SK-N-SH (cell line): ENCODE data around the gene SBF2. TPM values are rescaled to one million over a fixed set of nuclear protein-coding genes. Genes with fewer than 3 reads are reported as not detected.

ENCODE experiments used
- CTCF ChIA-PET: fragments of 300-600, 350-600 bp; formaldehyde crosslinking; extraction: SDS; loops from one replicate; lab custom pipeline; 2021; lab: Yijun Ruan, JAX
- POLR2A ChIA-PET: fragments of 350-600 bp; sonication (Branson Sonifier 250); formaldehyde crosslinking; extraction: SDS; loops from one replicate; lab custom pipeline; 2020; ENCODE audit warnings: antibody characterized with exemption, inconsistent platforms; lab: Yijun Ruan, JAX
- DNase-seq: peaks from one replicate; pipeline ENCODE4 v3.0.0; 2012
- H2AFZ ChIP-seq: fragments of 200-600 bp; sonication (generic); 2 replicates; pipeline ENCODE4 v1.8.1; 2016; ENCODE audit warnings: antibody characterized with exemption, mild to moderate bottlenecking, low read depth
- H3F3A ChIP-seq: fragments of 200-600 bp; sonication (generic); replicated peaks from 2 replicates; pipeline ENCODE3; 2016; ENCODE audit warnings: antibody characterized with exemption, mild to moderate bottlenecking; ENCODE audit not compliant: insufficient read depth
- H3K27ac ChIP-seq, 2 experiments: fragments of 200-500 bp in 1 of 2; fragments of 200-600 bp in 1 of 2; sonication (Bioruptor generic) in 1 of 2; sonication (generic), shearing (Covaris generic) in 1 of 2; 2 replicates each; pipeline versions ENCODE4 v1.5.1 to v1.6.1; 2014 to 2016; ENCODE audit warnings: low read depth in 2 of 2, inconsistent platforms in 1 of 2, low read length in 1 of 2, mild to moderate bottlenecking in 1 of 2, mixed read lengths in 1 of 2
- H3K27me3 ChIP-seq: fragments of 200-600 bp; sonication (generic), shearing (Covaris generic); 2 replicates; pipeline ENCODE4 v1.6.1; 2016; ENCODE audit warnings: mixed run types; ENCODE audit not compliant: insufficient read depth
- H3K36me3 ChIP-seq, 2 experiments: fragments of 200-500 bp in 1 of 2; fragments of 200-600 bp in 1 of 2; sonication (Bioruptor generic) in 1 of 2; sonication (generic) in 1 of 2; replicated peaks in 1 of 2; 2 replicates each; pipeline versions ENCODE3 to v1.5.1; 2014 to 2016; ENCODE audit warnings: low read length in 1 of 2, mild to moderate bottlenecking in 1 of 2; ENCODE audit not compliant: insufficient read depth in 2 of 2, control insufficient read depth in 1 of 2
- H3K4me1 ChIP-seq, 2 experiments: fragments of 200-500 bp in 1 of 2; fragments of 200-600 bp in 1 of 2; sonication (Bioruptor generic) in 1 of 2; sonication (generic), shearing (Covaris generic) in 1 of 2; 2 replicates each; pipeline versions ENCODE4 v1.5.1 to v1.6.1; 2014 to 2016; ENCODE audit warnings: low read depth in 1 of 2, low read length in 1 of 2, mixed run types in 1 of 2; ENCODE audit not compliant: insufficient read depth in 2 of 2, control insufficient read depth in 1 of 2
- H3K4me2 ChIP-seq: fragments of 200-600 bp; sonication (generic), shearing (Covaris generic); 2 replicates; pipeline ENCODE4 v1.6.1; 2017; ENCODE audit warnings: mixed run types
- H3K4me3 ChIP-seq, 2 experiments: fragments of 200-500 bp in 1 of 2; fragments of 200-600 bp in 1 of 2; sonication (Bioruptor generic) in 1 of 2; sonication (generic), shearing (Covaris generic) in 1 of 2; 2 replicates each; pipeline versions ENCODE4 v1.5.1 to v1.8.1; 2014 to 2016; ENCODE audit warnings: low read depth in 2 of 2, inconsistent platforms in 1 of 2, low read length in 1 of 2, mild to moderate bottlenecking in 1 of 2, mixed read lengths in 1 of 2, moderate library complexity in 1 of 2
- H3K79me2 ChIP-seq: fragments of 200-600 bp; sonication (generic); 2 replicates; pipeline ENCODE4 v1.8.1; 2017; ENCODE audit warnings: mild to moderate bottlenecking; ENCODE audit not compliant: insufficient read depth
- H3K9ac ChIP-seq: fragments of 200-600 bp; sonication (generic); 2 replicates; pipeline ENCODE4 v1.6.1; 2017; ENCODE audit warnings: mixed run types
- H3K9me2 ChIP-seq: fragments of 200-600 bp; sonication (generic); 2 replicates; pipeline ENCODE4 v1.6.1; 2017; ENCODE audit warnings: mixed run types
- H3K9me3 ChIP-seq: fragments of 200-600 bp; sonication (generic); 2 replicates; pipeline ENCODE4 v1.6.1; 2017; ENCODE audit warnings: mixed run types, mild to moderate bottlenecking, moderate library complexity
- H4K20me1 ChIP-seq: fragments of 200-600 bp; sonication (generic); 2 replicates; pipeline ENCODE4 v1.6.1; 2017; ENCODE audit warnings: mild to moderate bottlenecking, mixed run types; ENCODE audit not compliant: insufficient read depth
- CTCF ChIP-seq: fragments of 200-600 bp; sonication (generic); IDR thresholded peaks from 2 replicates; pipeline ENCODE4 v1.6.1; 2017; ENCODE audit warnings: antibody characterized with exemption, mild to moderate bottlenecking, moderate library complexity
- EP300 ChIP-seq, 2 experiments: IDR thresholded peaks; 2 replicates each; pipeline versions ENCODE4 v1.4.0 to v1.6.1; 2012; ENCODE audit warnings: borderline replicate concordance in 1 of 2, low read depth in 1 of 2, low read length in 1 of 2
- FOXM1 ChIP-seq: IDR thresholded peaks from 2 replicates; pipeline ENCODE4 v1.4.0; 2012; ENCODE audit warnings: low read depth, mild to moderate bottlenecking
- GATA2 ChIP-seq: sonication (generic); formaldehyde crosslinking; IDR thresholded peaks from 2 replicates; pipeline ENCODE4 v1.5.0; 2020; ENCODE audit warnings: mild to moderate bottlenecking, missing genetic modification reagents
- JUND ChIP-seq: IDR thresholded peaks from 2 replicates; pipeline ENCODE4 v1.4.0; 2012
- MAX ChIP-seq: IDR thresholded peaks from 2 replicates; pipeline ENCODE4 v1.4.0; 2012; ENCODE audit warnings: low read depth
- MXI1 ChIP-seq: IDR thresholded peaks from 2 replicates; pipeline ENCODE4 v1.6.1; 2012; ENCODE audit warnings: mild to moderate bottlenecking, low read depth, low read length, improper control_type of control experiment
- PBX3 ChIP-seq: IDR thresholded peaks from 2 replicates; pipeline ENCODE4; 2012
- POLR2AphosphoS5 ChIP-seq: IDR thresholded peaks from 2 replicates; pipeline ENCODE4 v1.6.1; 2012; ENCODE audit warnings: low read depth, low read length
- RXRA ChIP-seq: IDR thresholded peaks from 2 replicates; pipeline ENCODE4 v1.4.0; 2012; ENCODE audit warnings: low read depth, mild to moderate bottlenecking, borderline replicate concordance
- SIN3A ChIP-seq: IDR thresholded peaks from 2 replicates; pipeline ENCODE4 v1.6.1; 2012; ENCODE audit warnings: low read depth, mild to moderate bottlenecking, low read length, moderate library complexity, borderline replicate concordance
- TAF1 ChIP-seq: IDR thresholded peaks from 2 replicates; pipeline ENCODE4 v1.6.1; 2012; ENCODE audit warnings: low read depth, mild to moderate bottlenecking, low read length, moderate library complexity, borderline replicate concordance
- TCF12 ChIP-seq: IDR thresholded peaks from 2 replicates; pipeline ENCODE4 v1.4.0; 2012
- TEAD4 ChIP-seq: IDR thresholded peaks from 2 replicates; pipeline ENCODE4 v1.4.0; 2012; ENCODE audit warnings: mild to moderate bottlenecking, borderline replicate concordance; ENCODE audit not compliant: insufficient read depth
- USF2 ChIP-seq: fragments of 150-350 bp; IDR thresholded peaks from 2 replicates; pipeline ENCODE4 v1.6.1; 2017; ENCODE audit warnings: antibody characterized with exemption, low read length, low read depth, borderline replicate concordance
- YY1 ChIP-seq: IDR thresholded peaks from 2 replicates; pipeline ENCODE4 v1.4.0; 2012; ENCODE audit warnings: low read depth, mild to moderate bottlenecking
- ZBTB33 ChIP-seq: IDR thresholded peaks from 2 replicates; pipeline ENCODE4 v1.4.0; 2012; ENCODE audit warnings: low read depth, borderline replicate concordance
- WGBS: methylation state at CpG from one replicate; pipeline ENCODE4 v1.1.6; 2017; ENCODE audit warnings: low lambda C conversion rate; 5-methylcytosine and 5-hydroxymethylcytosine counted together
- polyA plus RNA-seq, 3 experiments: library from polyadenylated mRNA; depleted of rRNA; stranded (reverse); fragments of >200 nt; gene quantifications; 2 replicates each; pipeline ENCODE4 v1.2.3, GENCODE V29; 2012

SBF2 gene
- polyA plus RNA-seq, 1 of the 3 experiments (the other 2 are of a cell fraction), result 23.0 TPM

- WGBS, result 94% methylated on average over 3 of the region's 3 CpGs
- no peaks in the 10 kb centered on the region for H3K9me3 ChIP-seq
- H3F3A ChIP-seq, result no peaks in the 10 kb centered on the region
- no peak overlapping the region for H3K4me3 ChIP-seq
- peaks cover 53% of the 10 kb centered on the region for H3K79me2 ChIP-seq
- H2AFZ ChIP-seq, result no peak overlapping the region
- no peak overlapping the region for H3K9ac ChIP-seq
- H3K4me2 ChIP-seq, result no peak overlapping the region
- POLR2A ChIA-PET, result interaction anchor here (0.6 kb wide), 1 partner anchor 186 kb away, joined by 3 read pairs; no protein-coding TSS in a partner anchor
- DNase-seq, result no peak
- H3K27ac ChIP-seq, result no peak overlapping the region
- CTCF ChIA-PET, result interaction anchor here (0.7 to 1.0 kb wide), 2 partner anchors 17 to 389 kb away, joined by 3 to 4 read pairs; no protein-coding TSS in a partner anchor
- H3K36me3 ChIP-seq, result no peaks in the 10 kb centered on the region
- no peaks in the 10 kb centered on the region for H3K9me2 ChIP-seq
- no peaks in the 10 kb centered on the region for H3K27me3 ChIP-seq
- TF ChIP-seq JUND (no peak), RXRA (no peak), GATA2 (CRISPR knock-in tag) (no peak), MAX (no peak), MXI1 (no peak), ZBTB33 (no peak), YY1 (no peak), CTCF (no peak), EP300 (IDR thresholded peaks at IDR 0.05; ENCODE audit: borderline replicate concordance in 1 of 2, low read depth in 1 of 2, low read length in 1 of 2) (no peak)
- H3K4me1 ChIP-seq, result no peaks in the 10 kb centered on the region
- H4K20me1 ChIP-seq, result no peaks in the 10 kb centered on the region; the same call in 1 of the 2 replicates
Measured at GRCh38 chr11:10147195-10147594, 146.8 kb downstream of the SBF2 start.

- ChIA-PET CTCF (interaction anchor here (0.6 to 1.5 kb wide), 4 partner anchors 36 to 522 kb away, joined by 3 read pairs; no protein-coding TSS in a partner anchor), POLR2A (no interaction called here)
- no peaks in the 10 kb centered on the region for H3K9me2 ChIP-seq
- H3K79me2 ChIP-seq, result peaks cover 45% of the 10 kb centered on the region
- no peaks in the 10 kb centered on the region; the same call in 1 of the 2 replicates for H4K20me1 ChIP-seq
- TF ChIP-seq USF2 (no peak), FOXM1 (no peak), SIN3A (no peak), POLR2AphosphoS5 (no peak), TAF1 (no peak), PBX3 (no peak), MXI1 (no peak), MAX (no peak), TEAD4 (no peak), YY1 (no peak), GATA2 (CRISPR knock-in tag) (no peak), TCF12 (no peak)
- H3K27ac ChIP-seq, result no peak overlapping the region
- 100% methylated on average over 4 of the region's 4 CpGs for WGBS
- H2AFZ ChIP-seq, result no peak overlapping the region
- no peak overlapping the region for H3K4me3 ChIP-seq
- H3K9me3 ChIP-seq, result no peaks in the 10 kb centered on the region
- peaks cover 2% of the 10 kb centered on the region for H3F3A ChIP-seq
- no peak overlapping the region for H3K9ac ChIP-seq
- H3K36me3 ChIP-seq, result no peaks in the 10 kb centered on the region
- no peaks in the 10 kb centered on the region for H3K27me3 ChIP-seq
- peaks cover 0 to 8% of the 10 kb centered on the region in 2 experiments; a peak in 1 of 4 replicates for H3K4me1 ChIP-seq
- DNase-seq, result no peak
- no peak overlapping the region for H3K4me2 ChIP-seq
Measured at GRCh38 chr11:10144954-10145353, 149.1 kb downstream of the SBF2 start.
